HFF-Myc (cell line): Measurements from ENCODE around the gene CTU2.
A peak's percentile ranks its signal among the peaks of the same experiment; 100 is the strongest.

ENCODE experiments used
- DNase-seq: peaks from one replicate; pipeline ENCODE4 v3.0.0-alpha.2; 2011; ENCODE audit warnings: low read depth; ENCODE audit errors: extremely low read depth
- H3K4me3 ChIP-seq: replicated peaks from 2 replicates; pipeline ENCODE4 v1.5.1; 2011; ENCODE audit warnings: low read depth, mild to moderate bottlenecking, control low read depth, low read length
- TF ChIP-seq, protein P1 (sequence below): IDR thresholded peaks from 2 replicates; pipeline ENCODE4 v1.5.1; 2012; ENCODE audit warnings: mild to moderate bottlenecking, low read depth, low read length, control low read depth; ENCODE audit errors: missing control alignments

CTU2 gene

GRCh38 chr16:88672776-88673175 is 33.5 kb upstream of the CTU2 start:
- H3K4me3 ChIP-seq = no peak overlapping the region
- no peak for DNase-seq
- TF ChIP-seq, protein P1, sequence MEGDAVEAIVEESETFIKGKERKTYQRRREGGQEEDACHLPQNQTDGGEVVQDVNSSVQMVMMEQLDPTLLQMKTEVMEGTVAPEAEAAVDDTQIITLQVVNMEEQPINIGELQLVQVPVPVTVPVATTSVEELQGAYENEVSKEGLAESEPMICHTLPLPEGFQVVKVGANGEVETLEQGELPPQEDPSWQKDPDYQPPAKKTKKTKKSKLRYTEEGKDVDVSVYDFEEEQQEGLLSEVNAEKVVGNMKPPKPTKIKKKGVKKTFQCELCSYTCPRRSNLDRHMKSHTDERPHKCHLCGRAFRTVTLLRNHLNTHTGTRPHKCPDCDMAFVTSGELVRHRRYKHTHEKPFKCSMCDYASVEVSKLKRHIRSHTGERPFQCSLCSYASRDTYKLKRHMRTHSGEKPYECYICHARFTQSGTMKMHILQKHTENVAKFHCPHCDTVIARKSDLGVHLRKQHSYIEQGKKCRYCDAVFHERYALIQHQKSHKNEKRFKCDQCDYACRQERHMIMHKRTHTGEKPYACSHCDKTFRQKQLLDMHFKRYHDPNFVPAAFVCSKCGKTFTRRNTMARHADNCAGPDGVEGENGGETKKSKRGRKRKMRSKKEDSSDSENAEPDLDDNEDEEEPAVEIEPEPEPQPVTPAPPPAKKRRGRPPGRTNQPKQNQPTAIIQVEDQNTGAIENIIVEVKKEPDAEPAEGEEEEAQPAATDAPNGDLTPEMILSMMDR = peak; percentile 30

GRCh38 chr16:88673716-88674379 is 32.5 kb upstream of the CTU2 start:
- TF ChIP-seq, protein P1 = no peak
- DNase-seq = no peak
- no peak overlapping the region for H3K4me3 ChIP-seq

GRCh38 chr16:88676502-88677242 is 29.6 kb upstream of the CTU2 start:
- H3K4me3 ChIP-seq = no peak overlapping the region
- TF ChIP-seq, protein P1 = no peak
- DNase-seq = no peak

DNA sequence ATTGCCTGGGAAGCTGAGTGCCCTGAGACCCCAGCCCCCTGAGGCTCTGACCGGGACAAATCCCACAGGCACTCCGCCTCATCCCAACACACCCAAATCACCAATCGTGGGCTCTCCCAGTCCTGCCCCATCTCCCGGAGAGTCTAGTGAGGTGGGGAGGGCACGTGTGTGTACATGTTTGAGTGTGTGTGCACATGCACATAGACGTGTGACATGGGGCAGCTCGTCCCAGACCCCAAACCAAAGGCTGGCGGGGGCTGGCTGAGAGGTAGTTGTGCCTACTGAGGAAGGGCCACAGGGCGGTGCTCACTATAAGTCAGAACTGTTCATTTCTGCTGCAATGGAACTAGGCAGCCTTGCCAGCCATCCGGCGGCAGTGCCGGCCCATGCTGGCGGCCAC is 28.6 kb upstream of the CTU2 start:
- no peak for DNase-seq
- TF ChIP-seq, protein P1 = no peak
- H3K4me3 ChIP-seq = no peak overlapping the region

GRCh38 chr16:88678224-88678979 is 27.9 kb upstream of the CTU2 start:
- TF ChIP-seq, protein P1 = no peak

GRCh38 chr16:88680554-88681083 is 25.7 kb upstream of the CTU2 start:
- DNase-seq = no peak
- TF ChIP-seq, protein P1 = no peak
- no peak overlapping the region for H3K4me3 ChIP-seq

More at GRCh38 chr16:88678224-88678979, 27.9 kb upstream of the CTU2 start:
- DNase-seq = no peak
- no peak overlapping the region for H3K4me3 ChIP-seq
